Measurements from ENCODE around the gene F10.

Gene F10

DNA sequence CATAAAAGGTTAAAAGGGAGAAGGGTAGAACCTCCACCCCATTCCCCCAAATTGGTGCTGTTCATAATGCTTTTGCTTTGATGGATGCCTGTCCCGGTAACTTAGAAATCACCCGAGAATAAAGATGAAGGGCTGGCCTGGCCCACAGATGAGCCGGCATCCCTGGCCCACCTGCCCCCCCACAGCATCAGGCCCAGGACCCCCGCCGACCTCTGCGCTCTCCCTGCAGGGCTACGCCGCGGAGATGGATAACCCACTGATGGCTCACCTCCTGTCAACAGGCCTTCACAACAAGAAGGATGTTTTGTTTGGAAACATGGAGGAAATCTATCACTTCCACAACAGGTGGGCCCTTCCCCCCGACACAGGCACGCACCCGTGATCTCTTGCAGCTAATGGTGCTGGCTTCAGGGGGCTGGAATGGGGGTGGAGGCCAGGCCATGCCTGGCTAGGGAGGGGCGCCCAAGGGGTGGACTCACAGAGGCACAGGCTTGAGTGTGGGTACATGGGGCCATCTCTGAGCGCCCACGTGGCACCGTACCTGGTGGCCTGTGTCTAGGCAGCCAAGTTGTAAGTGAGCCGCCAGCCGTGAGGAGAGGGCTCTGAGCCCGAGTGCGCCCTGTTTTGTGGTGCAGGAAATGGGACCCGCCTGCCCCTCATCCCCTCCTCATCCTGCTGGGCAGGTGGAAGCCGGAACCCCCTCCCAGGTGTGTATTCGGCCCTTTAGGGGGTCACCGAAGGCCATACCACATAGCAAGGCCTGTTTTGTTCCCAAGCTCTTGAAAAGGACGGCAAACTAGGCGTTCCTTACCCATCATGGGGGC, 40.2 kb upstream of the F10 start:
- no peak for DNase-seq (ENCODE audit: extremely low read depth, low read depth)
- H3K4me3 ChIP-seq (replicated peaks; ENCODE audit: low read depth, low read length), result no peak overlapping the region
- TF ChIP-seq, protein P1, sequence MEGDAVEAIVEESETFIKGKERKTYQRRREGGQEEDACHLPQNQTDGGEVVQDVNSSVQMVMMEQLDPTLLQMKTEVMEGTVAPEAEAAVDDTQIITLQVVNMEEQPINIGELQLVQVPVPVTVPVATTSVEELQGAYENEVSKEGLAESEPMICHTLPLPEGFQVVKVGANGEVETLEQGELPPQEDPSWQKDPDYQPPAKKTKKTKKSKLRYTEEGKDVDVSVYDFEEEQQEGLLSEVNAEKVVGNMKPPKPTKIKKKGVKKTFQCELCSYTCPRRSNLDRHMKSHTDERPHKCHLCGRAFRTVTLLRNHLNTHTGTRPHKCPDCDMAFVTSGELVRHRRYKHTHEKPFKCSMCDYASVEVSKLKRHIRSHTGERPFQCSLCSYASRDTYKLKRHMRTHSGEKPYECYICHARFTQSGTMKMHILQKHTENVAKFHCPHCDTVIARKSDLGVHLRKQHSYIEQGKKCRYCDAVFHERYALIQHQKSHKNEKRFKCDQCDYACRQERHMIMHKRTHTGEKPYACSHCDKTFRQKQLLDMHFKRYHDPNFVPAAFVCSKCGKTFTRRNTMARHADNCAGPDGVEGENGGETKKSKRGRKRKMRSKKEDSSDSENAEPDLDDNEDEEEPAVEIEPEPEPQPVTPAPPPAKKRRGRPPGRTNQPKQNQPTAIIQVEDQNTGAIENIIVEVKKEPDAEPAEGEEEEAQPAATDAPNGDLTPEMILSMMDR (IDR thresholded peaks at IDR 0.05; ENCODE audit: low read depth, low read length, missing control alignments), result no peak

DNA sequence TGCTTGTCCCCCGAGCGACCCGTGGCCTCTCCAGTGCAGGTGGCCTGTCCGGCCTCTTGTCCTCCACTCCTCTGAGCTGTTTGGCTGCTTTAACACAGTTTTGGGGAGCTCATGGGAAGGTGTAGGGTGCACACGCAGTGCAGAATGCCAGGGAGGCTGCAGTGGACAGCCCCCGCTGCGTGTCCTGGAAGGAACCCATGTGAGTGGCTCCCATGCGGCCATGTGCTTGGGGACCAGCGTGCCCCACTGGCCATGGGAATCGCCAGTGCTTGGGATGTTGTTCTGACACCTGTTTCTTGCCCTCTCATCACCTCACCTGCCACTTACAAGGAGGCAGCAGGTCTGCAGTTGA, 39.6 kb upstream of the F10 start:
- TF ChIP-seq, protein P1 (IDR thresholded peaks at IDR 0.05; ENCODE audit: low read depth, low read length, missing control alignments), result no peak
- H3K4me3 ChIP-seq (replicated peaks; ENCODE audit: low read depth, low read length), result no peak overlapping the region
- no peak for DNase-seq (ENCODE audit: extremely low read depth, low read depth)

DNA sequence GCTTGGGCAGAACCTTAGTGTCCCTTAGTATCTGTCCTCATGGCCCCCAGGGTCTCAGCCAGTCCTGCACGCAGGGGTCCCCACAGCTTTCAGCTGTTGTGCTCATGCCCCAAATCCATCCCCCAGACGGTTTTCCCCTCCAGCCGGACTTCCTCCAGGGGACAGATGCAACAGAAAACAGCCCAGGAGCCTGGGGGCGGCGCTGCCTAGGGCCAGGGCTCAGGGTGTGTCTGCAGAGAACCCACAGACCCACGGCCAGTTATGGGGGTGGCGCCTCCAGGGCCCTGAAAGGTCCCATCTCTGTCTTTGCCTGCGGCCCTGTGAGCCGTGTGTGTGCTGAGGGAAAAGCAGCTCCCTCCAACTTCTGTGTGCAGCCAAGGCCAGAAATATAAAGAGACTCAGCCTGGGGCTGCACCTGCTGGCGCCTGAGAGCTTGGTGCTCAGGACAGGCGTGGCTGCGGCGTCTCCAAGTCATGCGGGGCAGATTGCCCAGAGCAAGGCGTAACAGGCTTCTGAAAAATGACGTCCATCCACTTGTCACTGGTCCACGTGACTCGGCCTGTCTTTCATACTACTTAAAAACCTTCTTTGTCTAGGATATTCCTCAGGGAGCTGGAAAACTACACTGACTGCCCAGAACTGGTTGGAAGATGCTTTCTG, 39.1 kb upstream of the F10 start:
- TF ChIP-seq, protein P1 (IDR thresholded peaks at IDR 0.05; ENCODE audit: low read depth, low read length, missing control alignments), result no peak
- DNase-seq (ENCODE audit: extremely low read depth, low read depth), result no peak

DNA sequence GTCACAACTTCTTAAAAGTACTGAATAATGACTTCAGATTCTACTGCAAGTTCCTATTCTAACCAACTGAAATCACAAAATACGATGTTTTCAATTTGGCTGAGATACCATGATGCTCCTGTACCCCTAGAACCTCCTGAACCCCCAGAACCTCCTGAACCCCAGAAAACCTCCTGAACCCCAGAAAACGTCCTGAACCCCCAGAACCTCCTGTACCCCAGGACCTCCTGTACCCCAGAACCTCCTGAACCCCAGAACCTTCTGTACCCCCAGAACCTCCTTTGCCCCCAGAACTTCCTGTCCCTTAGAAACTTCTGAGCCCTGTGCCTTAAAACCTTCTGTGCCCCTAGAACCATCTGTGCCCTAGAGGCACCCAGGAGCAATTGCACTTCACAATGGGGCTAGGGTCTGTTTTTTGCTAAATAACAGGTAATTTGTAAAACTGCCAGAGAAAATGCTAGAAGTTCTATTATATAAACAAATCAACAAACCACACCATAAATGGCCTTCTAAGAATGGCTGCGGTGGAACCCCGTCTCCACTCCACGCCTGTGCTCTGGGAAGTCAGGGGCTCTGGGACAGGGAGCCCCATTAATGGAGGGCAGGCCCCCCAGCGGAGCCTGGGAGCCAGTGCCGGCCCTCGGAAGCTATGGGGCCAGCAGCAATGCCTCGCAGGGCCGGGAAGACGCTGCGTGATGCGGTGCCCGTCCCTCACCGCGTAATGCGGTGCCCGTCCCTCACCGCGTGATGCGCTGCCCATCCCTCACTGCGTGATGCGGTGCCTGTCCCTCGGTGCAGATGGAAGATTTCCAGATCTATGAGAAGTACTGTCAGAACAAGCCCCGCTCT, 38.3 kb upstream of the F10 start:
- no peak overlapping the region for H3K4me3 ChIP-seq (replicated peaks; ENCODE audit: low read depth, low read length)
- DNase-seq (ENCODE audit: extremely low read depth, low read depth), result no peak
- TF ChIP-seq, protein P1 (IDR thresholded peaks at IDR 0.05; ENCODE audit: low read depth, low read length, missing control alignments), result peak; percentile 5

More for the DNA sequence above, 39.1 kb upstream of the F10 start:
- H3K4me3 ChIP-seq (replicated peaks; ENCODE audit: low read depth, low read length), result no peak overlapping the region

DNA sequence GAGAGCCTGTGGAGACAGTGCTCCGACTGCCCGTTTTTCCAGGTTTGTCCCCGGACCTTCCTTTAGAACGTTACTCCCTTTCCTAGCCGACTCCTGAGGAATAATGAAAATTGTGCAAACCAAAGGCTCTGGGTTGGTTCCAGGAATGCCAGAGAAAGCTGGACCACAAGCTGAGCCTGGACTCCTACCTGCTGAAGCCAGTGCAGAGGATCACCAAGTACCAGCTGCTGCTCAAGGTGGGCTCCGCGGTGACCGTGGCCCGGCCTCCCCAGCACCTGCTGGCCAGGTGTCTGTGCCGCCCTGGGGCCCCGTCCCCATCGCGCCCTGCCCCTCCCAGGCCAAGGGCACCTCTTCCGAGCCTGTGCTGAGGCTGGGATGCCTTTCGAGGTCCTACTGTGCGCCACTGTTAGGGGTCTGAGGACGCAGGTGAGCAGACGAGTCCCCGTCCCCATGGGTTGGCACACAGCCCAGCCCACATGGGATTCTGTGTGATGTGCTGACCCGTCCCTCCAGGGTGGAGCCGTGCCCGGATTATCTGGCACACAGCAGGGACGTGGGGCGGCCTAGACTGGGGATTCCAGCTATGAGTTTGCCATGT, 37.6 kb upstream of the F10 start:
- DNase-seq (ENCODE audit: extremely low read depth, low read depth), result no peak
- TF ChIP-seq, protein P1 (IDR thresholded peaks at IDR 0.05; ENCODE audit: low read depth, low read length, missing control alignments), result no peak
- H3K4me3 ChIP-seq (replicated peaks; ENCODE audit: low read depth, low read length), result no peak overlapping the region

DNA sequence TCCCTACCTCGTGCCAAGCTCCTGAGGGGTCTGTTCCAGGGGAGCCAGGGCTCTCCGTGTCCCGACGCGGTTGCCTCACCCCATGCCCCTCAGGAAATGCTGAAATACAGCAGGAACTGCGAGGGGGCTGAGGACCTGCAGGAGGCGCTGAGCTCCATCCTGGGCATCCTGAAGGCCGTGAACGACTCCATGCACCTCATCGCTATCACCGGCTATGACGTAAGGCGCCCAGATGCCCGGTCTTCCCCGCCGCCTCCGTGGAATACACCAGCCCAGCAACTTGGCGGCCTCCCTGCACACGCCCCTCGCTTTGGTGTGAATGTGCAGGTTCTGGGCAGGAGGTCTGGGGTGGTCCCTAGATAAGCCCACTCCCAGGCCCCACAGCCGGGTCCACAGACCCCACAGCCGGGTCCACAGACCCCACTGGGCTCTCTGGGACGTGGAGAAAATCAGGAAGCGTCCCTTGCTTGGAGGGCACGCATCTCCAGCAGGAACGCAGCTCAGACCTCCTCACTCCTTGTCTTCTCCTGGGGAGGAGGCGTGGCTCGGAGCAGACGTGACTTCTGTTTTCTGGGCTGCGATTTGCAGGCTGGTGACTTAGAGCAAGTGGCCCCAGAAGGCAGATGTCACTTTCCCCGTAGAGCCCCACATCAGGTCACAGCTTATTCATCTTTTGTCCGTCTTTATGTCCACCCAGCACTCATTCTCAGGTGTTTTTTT, 36.4 kb upstream of the F10 start:
- DNase-seq (ENCODE audit: extremely low read depth, low read depth), result no peak
- H3K4me3 ChIP-seq (replicated peaks; ENCODE audit: low read depth, low read length), result no peak overlapping the region

More for the DNA sequence above, 36.4 kb upstream of the F10 start:
- TF ChIP-seq, protein P1 (IDR thresholded peaks at IDR 0.05; ENCODE audit: low read depth, low read length, missing control alignments), result peak; percentile 15

Data from HFF-Myc (cell line).